ENCODE measurements around the gene P3H1.

GRCh38 chr1:42765269-42765668 is 1.6 kb downstream of the P3H1 start:
- TF ChIP-seq, protein P1, sequence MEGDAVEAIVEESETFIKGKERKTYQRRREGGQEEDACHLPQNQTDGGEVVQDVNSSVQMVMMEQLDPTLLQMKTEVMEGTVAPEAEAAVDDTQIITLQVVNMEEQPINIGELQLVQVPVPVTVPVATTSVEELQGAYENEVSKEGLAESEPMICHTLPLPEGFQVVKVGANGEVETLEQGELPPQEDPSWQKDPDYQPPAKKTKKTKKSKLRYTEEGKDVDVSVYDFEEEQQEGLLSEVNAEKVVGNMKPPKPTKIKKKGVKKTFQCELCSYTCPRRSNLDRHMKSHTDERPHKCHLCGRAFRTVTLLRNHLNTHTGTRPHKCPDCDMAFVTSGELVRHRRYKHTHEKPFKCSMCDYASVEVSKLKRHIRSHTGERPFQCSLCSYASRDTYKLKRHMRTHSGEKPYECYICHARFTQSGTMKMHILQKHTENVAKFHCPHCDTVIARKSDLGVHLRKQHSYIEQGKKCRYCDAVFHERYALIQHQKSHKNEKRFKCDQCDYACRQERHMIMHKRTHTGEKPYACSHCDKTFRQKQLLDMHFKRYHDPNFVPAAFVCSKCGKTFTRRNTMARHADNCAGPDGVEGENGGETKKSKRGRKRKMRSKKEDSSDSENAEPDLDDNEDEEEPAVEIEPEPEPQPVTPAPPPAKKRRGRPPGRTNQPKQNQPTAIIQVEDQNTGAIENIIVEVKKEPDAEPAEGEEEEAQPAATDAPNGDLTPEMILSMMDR (IDR thresholded peaks at IDR 0.05): no peak
- TF ChIP-seq EP300 (IDR thresholded peaks at IDR 0.05) (no peak), POLR2AphosphoS5 (IDR thresholded peaks at IDR 0.05) (no peak)

Data from upper lobe of left lung (tissue), 4 donors.